Fibroblast of lung (primary cell): ENCODE results near the gene OR2AJ1.

Source experiments
- CTCF ChIP-seq, 2 donors: IDR thresholded peaks in 1 of 2; conservative IDR thresholded peaks in 1 of 2; 1 replicate in 1 of 2; 2 replicates in 1 of 2; pipeline ENCODE4 v1.5.1; 2011 to 2012; ENCODE audit warnings: low read length in 2 of 2, control low read depth in 1 of 2, inconsistent platforms in 1 of 2, low read depth in 1 of 2, mild to moderate bottlenecking in 1 of 2
- EZH2 ChIP-seq: IDR thresholded peaks from 2 replicates; pipeline ENCODE4 v1.5.1; 2012; ENCODE audit warnings: low read length, control low read depth, mild to moderate bottlenecking; ENCODE audit errors: missing control alignments

GRCh38 chr1:247923941-247924340 lies 748 bp upstream of the OR2AJ1 start:
- TF ChIP-seq CTCF (conservative IDR thresholded peaks at IDR 0.05 in 1 of 2, IDR thresholded peaks at IDR 0.05 in 1 of 2; ENCODE audit: low read depth in 1 of 2, low read length in 2 of 2), result no peak
- TF ChIP-seq EZH2, result no peak
